H1 (cell line): ENCODE results near the gene ABHD2. TPM values are rescaled to one million over a fixed set of nuclear protein-coding genes. Genes with fewer than 3 reads are reported as not detected.

Experiments
- CHD7 ChIP-seq: fragments of 300-600 bp; sonication (generic); IDR thresholded peaks from 2 replicates; pipeline ENCODE4 v1.7.1; 2012; ENCODE audit warnings: low read length, moderate library complexity, mild to moderate bottlenecking, inconsistent platforms; ENCODE audit not compliant: insufficient replicate concordance
- KDM4A ChIP-seq: IDR thresholded peaks from one replicate; pipeline ENCODE4 v1.7.1; 2012; ENCODE audit warnings: low read depth, mild to moderate bottlenecking, moderate library complexity, low read length, inconsistent platforms; ENCODE audit not compliant: severe bottlenecking
- KDM5A ChIP-seq: fragments of 200-600 bp; IDR thresholded peaks from 2 replicates; pipeline ENCODE4 v1.7.1; 2012; ENCODE audit warnings: mild to moderate bottlenecking, low read length, inconsistent platforms, mixed read lengths
- POLR2AphosphoS5 ChIP-seq: IDR thresholded peaks from 2 replicates; pipeline ENCODE4 v1.6.1; 2011; ENCODE audit warnings: low read depth, low read length
- POU5F1 ChIP-seq: IDR thresholded peaks from 2 replicates; pipeline ENCODE4 v1.6.1; 2011; ENCODE audit warnings: low read depth, mild to moderate bottlenecking, low read length, moderate library complexity
- SAP30 ChIP-seq: fragments of 300-600 bp; sonication (generic); IDR thresholded peaks from 2 replicates; pipeline ENCODE4 v1.7.1; 2012; ENCODE audit warnings: low read length, moderate library complexity, mild to moderate bottlenecking, inconsistent platforms; ENCODE audit not compliant: insufficient read depth, insufficient replicate concordance
- SIRT6 ChIP-seq: IDR thresholded peaks from one replicate; pipeline ENCODE4 v1.7.1; 2012; ENCODE audit warnings: low read length, inconsistent platforms
- SP2 ChIP-seq: IDR thresholded peaks from 2 replicates; pipeline ENCODE4 v1.6.1; 2012; ENCODE audit warnings: mild to moderate bottlenecking, low read length, inconsistent platforms
- SP4 ChIP-seq: IDR thresholded peaks from 2 replicates; pipeline ENCODE4 v1.6.1; 2012; ENCODE audit warnings: low read length, inconsistent platforms
- SUZ12 ChIP-seq: fragments of 200-600 bp; sonication (generic); IDR thresholded peaks from 2 replicates; pipeline ENCODE4 v1.6.1; 2012; ENCODE audit warnings: mild to moderate bottlenecking, inconsistent platforms, low read length, moderate library complexity, mixed read lengths
- TAF1 ChIP-seq: IDR thresholded peaks from 2 replicates; pipeline ENCODE4 v1.6.1; 2011; ENCODE audit warnings: mild to moderate bottlenecking, low read depth, low read length
- polyA plus RNA-seq, 7 experiments: library from polyadenylated mRNA; depleted of rRNA in 3 of 7; stranded (reverse) in 5 of 7; unstranded in 2 of 7; fragments of >200 nt in 5 of 7; fragments of 200-250 nt in 2 of 7; gene quantifications; 1 replicate in 5 of 7; 2 replicates in 1 of 7; 4 replicates in 1 of 7; pipeline versions ENCODE4 v1.2.1 to v1.2.3, GENCODE V29; 2011 to 2013; ENCODE audit warnings: missing spikeins in 2 of 7, mixed read lengths in 2 of 7
- total RNA-seq: library from RNA; stranded (reverse); fragmentation: NEBNext Ultra II Directional; extraction: Animal tissue kit (Norgen Biotek cat#: 25700); gene quantifications from 2 replicates; pipeline ENCODE4 v1.2.1, GENCODE V29; 2021

The ABHD2 gene
- total and polyA plus RNA-seq, 2 of the 8 experiments (the other 6 are each of a cell fraction or from before 2014, with no cell fraction given): 9.1 to 23.7 TPM

GRCh38 chr15:89070197-89071124 is 17.8 kb upstream of the ABHD2 start (continued):
- TF ChIP-seq CHD7: no peak
- no peak for TF ChIP-seq SP2
- no peak for TF ChIP-seq POLR2AphosphoS5
- TF ChIP-seq POU5F1: no peak
- no peak for TF ChIP-seq KDM4A
- no peak for TF ChIP-seq TAF1
- TF ChIP-seq SIRT6: no peak
- no peak for TF ChIP-seq SP4
- TF ChIP-seq SUZ12: no peak
- no peak for TF ChIP-seq KDM5A
- no peak for TF ChIP-seq SAP30
